GM18873 (cell line): ENCODE measurements around the gene ST6GALNAC3.
"Not testable (repeated sequence)": the region's sequence is repeated elsewhere in the genome, so short reads cannot be mapped to it uniquely, and the experiment has no call there.

Source experiments
- ATAC-seq: cut with Tn5 transposase; IDR thresholded peaks from one replicate; pipeline ENCODE4 v1.9.1; 2021; ENCODE audit warnings: mild to moderate bottlenecking, moderate library complexity, moderate number of reproducible peaks; ENCODE audit not compliant: unreplicated experiment, low FRiP score

The ST6GALNAC3 gene

DNA sequence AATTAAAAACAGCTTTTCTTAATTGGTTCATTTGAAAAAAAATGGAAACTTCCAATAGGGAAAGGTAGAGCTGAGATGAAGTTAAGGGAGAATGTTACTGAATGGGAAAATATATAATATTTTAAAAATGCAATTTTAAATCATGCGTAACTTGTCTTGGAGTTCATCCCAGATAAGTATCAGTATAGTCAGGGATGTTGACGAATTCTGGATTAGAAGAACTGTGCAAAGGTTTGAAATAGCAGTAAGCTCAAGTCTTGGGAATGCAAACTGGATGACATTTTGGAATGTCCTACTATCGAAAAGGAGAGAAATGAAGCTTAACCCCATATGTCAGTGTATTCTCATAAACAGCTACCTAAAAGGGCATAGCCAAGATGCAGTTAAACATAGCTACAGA, 4.0 kb upstream of the ST6GALNAC3 start:
- no peak for ATAC-seq

DNA sequence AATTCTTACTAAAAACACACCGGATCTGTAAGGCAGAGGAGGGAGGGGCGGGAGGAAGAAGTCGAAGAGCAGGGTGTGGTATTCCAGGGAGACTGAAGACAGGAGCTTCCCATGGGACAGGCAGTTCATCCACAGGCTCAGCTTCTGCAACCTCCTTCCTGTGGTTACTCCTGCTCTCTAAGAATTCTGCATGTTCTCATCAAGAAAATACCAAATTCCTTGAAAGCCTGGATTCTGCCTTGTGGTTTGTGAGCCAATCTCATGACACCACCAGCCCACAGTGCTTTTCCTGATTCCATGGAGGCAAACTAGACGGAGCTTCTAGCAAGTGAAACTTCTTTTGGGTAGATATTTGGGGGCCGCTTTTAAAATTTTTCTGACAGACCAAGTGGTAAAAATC, 1.1 kb upstream of the ST6GALNAC3 start:
- ATAC-seq: no peak

DNA sequence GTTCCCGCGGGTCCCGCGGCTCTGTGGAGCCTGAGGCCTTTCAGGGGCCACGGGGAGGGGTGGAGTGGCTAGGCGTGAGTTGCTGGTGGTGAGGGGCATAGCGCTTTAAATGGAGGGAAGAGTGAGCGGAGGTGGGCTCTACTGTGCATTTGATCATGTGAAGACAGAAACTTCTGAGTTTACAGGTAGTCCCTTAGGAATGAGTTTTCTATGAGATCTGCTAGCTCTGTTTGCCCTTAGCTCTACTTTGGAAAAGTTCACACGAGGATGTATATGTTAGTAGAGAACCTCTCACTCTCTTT, 593 bp downstream of the ST6GALNAC3 start:
- ATAC-seq: no peak

DNA sequence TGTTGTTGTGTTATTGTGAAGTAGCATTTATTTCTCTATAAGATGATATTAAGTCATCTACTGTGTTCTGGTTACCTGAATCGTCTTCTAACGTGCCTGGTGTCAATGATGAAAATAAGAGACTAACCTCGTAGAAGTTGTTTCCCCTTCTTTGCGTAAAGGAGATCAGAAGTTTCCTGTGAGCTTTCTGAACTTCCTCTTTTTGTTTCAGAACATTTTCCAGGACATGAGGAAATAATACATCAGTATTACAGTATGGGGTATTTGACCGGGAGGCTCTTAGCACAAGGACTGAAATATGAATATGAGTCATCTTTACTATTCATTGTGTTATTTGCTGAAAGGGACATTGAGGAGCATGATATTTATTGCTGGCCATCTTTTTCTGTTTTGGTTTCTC, 1.3 kb downstream of the ST6GALNAC3 start:
- no peak for ATAC-seq

DNA sequence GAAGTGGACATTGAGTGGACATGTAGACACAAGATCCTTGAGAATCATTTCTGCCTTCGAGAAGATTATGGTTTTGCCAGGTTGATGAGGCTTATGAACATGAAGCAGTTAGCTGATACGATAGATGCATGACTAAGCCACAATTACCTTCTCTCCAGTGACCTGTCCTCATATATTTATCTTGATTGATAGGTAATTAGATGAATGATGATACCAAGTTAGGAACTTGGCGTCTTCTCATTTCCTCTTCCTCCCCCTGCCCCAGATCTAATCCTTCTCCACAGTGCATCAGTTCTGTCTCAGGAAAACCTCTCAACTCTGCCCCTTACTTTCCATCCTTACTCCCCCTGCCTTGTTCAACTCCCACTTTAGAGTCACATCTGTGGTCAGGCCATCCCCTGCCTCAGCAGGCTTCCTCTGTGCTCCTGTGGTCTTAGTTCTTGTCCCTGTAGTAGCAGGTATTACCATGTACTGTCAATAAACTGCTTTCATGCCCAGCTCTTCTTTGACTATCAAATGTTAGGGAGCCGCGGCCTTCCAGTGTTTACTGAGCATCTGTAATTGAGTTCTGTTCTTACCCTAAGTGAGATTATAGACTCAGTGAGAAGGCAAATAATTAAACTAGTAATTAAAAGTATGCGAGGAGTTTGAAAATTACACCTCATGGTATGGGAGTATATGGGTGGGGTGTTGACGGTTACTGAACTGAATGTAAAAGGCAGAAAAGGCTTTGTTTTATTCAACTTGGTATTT, 5.1 kb downstream of the ST6GALNAC3 start:
- no peak for ATAC-seq

DNA sequence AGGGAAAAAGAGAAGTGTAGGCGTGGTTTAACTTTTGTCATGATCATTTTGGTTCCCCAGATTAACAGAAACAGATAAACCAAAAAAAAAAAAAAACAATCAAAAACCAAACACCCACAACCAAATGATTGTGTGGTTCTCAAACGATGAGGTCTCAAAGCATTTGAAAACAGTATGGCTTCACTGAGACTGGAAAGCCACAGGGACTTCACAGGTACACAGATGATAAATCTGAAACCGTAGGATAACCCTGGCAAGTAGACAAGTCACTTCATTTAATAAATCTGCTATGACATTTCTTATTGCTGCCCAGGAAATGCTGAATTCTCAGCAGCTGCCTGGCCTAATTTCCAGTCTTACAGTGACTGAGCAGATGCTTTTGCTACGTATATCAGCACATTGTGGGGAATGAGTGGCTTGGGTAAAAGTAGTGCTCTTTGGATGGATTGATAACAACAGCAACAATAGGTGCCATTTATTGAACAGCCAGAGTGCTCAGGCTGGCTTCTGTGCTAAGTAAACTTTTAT, 6.1 kb downstream of the ST6GALNAC3 start:
- ATAC-seq: no peak

DNA sequence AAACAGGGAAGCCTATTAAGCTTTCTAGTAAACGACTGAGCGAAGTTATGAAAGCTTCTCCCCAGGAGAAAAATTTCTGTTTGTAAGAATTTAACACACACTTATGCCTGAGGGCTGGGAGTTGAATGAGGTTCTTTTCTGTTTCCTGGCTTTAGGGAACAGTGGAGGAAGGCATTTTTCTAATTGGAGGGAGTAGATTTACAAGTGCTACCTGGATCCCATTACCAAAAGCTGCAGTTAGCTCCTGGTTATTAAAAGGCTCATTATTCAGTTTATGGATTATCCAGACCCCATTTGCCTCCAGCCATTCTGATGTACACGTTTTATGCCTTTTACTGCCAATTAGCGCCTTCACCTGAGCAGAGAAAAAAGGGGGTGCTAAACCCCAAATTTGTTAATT, 7.5 kb downstream of the ST6GALNAC3 start:
- ATAC-seq: no peak

DNA sequence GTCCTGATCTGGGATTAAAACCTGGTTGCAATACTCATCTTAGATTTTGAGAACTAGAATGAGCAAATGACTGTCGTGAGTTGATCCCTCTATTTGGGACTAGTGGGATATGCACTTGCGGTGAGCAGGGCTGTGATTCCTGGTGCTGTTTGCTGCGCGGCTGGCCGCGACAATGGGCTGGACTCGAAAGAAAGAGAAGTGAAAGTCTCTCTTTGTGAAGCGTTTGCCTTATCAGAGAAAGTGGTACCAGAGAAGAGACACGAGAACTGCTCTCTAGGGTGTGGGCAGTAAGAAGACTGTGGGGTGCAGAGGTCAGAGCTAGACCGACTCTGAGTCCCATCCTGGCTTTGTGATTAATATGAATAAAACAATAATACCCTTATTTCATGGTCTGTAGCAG, 8.6 kb downstream of the ST6GALNAC3 start:
- no peak for ATAC-seq

DNA sequence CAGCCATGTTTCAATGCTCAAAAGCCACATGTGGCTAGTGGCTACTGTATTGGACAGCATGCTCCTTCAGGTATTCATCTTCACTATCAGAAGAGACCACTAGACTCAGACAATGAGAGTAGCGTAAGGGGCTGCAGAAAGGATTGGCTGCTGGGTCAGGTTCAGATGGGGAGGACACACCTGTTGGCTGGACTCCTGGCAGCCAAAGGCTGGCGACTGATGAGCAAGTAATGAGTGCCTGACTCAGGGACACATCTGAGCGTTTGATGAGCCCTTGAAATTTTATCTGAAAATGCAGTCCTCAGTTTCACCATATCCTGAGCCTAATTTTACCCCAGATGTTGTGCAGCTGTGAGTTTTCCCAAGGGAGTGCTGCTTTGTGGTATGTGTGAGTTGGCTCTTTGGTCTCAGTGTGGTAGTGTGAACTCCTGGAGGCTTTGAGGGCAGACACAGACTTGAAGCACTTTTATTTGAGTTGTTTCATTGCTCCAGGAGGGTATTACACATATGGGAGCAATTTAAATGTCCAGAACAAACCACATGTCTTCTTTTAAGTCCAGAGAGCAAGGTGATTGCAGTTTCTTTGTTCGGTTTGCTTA, 9.6 kb downstream of the ST6GALNAC3 start:
- no peak for ATAC-seq

DNA sequence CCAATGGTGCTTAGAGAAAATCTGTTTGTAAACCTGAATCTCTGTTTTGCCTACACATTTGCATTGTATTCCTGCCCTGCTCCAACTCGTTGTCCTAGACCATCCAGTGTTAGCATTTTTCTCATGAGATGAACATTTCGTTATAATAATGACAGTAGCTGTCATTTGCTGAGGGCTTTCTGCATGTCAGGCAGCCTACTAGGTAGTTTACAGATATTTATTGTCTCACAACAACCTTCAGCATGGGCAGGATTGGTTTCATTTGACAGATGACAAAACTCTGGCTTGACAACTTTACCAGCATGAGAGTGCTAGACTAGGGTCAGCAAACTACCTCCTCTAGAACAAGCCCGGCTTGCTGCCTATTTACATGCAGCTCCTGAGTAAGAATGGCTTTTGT, 10.1 kb downstream of the ST6GALNAC3 start:
- ATAC-seq: no peak

DNA sequence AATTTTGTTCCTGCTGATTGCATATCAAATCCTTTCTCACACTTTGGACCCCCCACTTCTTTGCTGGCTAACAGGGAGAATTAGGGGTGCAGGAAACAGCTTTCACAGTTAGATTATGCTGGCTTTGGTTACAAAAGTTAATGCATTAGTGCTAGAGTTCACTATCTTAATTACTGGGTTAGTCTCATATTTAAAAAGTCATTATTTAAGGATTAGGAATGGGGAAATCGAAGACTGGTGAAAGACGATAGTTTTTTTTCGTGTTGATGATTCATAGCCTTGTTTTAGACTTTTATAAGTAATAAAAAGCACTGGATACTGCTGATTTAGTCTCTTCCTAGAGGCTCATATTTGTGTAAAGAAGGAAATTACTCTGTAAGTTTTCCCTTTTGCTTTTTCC, 11.6 kb downstream of the ST6GALNAC3 start:
- ATAC-seq: no peak

DNA sequence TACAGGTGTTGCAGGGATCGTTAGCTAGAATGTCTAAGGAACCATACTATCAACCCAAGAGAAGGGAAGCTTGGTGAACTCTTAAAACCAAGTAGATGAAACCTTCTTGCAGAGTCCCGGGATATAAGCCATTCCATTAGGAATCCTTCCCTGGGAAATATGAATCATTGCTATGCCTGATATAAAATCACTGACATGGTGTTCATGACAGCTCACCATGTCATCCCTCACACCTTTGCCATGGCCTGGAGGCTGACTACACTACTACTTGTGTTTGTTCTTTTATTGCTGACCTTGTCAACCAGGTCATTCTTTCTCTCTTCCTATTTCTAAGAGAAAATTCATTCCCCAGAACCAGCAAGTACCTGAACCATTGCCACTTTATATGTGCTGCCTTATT, 12.1 kb downstream of the ST6GALNAC3 start:
- ATAC-seq: no peak

DNA sequence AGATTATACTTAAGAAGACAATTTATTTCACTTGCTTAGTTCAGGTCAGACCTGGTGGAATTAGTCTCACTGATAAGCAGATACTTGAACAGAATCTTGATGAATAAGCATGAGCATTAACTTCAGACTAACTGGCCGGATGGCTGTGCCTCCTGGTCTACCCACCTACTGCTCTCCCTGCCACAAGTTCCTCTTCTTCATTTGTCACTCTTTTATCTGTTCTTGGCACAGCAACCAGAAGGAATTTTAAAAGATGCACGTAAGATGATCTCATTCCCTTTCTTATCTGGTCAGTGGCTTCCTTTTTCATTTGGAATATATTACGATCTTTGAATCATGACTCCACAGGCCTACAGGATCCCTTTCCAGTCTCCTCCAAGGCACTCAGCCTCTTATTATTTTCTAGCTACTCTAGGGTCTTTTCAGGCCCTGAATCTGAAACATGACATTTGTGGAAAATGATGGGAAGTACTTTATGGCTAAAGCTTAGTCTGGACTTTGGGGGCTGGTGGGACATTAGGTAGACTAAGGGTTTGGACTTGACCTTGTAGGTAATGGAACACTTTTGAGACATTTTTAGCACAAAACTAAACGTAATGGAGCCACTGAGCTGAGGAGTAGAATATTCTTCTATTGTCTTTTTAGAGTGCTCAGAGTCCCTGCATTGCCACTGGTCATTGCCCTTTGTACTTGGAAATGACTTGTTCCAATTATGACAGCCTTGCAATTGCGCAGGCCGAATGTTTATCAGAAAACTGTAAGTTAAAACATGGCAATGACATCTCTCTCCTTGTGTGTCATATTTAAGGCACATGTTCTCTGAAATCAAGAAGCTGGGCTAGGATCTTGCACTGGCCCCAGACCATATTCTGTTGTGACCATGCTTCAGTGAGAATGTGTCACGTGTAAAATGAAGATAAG, 16.0 kb downstream of the ST6GALNAC3 start:
- ATAC-seq: no peak

DNA sequence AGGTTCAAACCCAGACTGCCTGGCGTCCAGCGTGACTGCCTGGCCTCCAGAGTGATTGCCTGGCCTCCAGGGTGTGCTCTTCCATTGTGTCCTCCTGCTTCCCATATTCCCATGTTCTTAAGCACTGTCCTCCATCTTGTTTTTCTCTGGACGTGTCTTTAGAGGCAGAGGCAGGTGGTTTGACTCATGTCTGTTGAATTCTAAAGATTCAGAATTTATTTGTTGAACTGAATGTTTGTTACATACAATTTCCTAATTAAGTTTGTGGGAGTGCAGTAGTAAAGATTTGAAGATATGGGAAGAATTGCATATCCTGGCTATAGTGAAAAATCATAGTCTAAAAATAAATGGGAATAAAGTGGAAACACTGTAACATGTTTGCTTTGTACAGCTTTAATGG, 18.3 kb downstream of the ST6GALNAC3 start:
- no peak for ATAC-seq

DNA sequence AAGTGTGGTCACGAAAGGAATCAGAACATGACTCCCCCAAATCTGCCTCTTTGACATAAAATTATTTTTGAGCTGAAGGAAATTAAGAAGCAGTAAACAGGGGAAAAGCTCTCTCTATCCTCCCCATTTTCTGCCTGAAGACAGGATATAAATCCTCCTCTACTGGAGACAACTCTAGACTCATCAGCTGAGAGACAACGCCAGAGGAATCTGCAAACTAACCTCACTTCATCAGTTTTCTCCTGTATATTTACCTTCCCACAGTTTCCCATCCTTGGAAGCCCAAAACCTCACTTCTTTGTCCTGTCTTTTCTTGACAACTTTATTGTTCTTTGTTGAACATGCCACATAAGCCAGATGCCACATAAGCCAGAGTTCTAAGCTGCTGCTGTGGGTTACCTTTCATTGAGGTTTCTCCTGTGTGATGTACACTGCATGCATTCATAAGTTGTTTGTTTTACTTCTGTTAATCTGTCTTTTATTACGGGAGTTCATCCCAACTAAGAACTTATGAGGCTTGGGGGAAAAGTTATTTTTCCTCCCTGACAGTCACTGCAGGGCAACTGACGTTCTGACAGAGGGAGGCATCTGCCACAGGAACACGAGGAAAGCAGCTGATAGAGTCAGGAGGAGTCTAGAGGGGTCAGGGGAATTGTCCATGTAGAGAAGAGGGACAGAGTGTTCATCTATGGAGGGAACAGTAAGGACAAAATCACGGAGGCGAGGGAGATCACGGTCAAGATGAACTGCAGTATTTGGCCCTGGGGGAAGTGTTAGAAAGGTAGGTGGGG, 19.2 kb downstream of the ST6GALNAC3 start:
- no peak for ATAC-seq

DNA sequence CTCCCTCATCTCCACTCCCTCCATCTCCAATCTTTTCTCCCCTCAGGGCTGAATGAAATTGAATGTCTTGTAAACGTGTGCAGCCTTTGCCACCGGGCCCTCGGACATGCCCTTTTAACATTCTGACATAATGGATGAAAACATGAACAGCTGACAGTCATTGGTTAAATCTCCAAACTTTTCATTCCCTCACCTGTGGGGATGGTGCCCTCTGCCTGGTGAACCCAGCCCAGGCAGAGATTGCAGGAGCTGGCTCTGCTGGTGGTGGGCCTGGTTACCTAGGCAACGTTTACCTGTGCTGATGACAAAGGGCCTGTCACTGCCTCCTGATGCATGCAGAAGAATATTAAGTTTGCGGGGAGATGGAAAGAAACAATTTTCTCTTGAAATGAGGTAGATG, 21.3 kb downstream of the ST6GALNAC3 start:
- ATAC-seq: no peak

DNA sequence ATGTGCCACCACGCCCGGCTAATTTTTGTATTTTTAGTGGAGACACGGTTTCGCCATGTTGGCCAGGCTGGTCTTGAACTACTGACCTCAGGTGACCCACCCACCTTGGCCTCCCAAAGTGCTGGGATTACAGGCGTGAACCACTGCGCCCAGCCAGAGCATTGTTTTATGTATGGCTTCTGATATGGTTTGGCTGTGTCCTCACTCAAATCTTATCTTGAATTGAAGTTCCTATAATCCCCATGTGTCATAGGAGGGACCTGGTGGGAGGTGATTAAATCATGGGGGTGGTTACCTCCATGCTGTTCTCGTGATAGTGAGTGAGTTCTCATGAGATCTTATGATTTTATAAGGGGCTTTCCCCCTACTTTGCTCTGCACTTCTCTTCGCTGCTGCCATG, 22.5 kb downstream of the ST6GALNAC3 start:
- ATAC-seq: not testable (repeated sequence)

DNA sequence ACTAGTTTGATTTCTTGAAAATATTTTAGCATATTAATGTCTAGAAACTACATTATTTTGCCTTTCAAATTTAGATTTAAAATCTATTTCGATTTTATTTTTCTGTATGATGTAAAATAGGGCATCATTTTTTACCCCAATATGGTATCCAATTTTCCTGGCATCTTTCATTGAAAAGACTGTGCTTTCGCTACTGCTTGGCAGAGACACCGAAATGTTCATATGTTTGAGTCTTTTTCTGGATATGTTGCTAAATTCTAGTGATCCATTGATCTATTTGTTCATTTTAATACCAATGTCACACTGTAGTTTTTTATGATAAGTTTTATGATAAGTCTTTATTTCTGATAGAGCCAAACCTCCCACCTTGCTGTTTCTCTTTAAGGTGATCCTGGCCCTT, 24.3 kb downstream of the ST6GALNAC3 start:
- no peak for ATAC-seq

DNA sequence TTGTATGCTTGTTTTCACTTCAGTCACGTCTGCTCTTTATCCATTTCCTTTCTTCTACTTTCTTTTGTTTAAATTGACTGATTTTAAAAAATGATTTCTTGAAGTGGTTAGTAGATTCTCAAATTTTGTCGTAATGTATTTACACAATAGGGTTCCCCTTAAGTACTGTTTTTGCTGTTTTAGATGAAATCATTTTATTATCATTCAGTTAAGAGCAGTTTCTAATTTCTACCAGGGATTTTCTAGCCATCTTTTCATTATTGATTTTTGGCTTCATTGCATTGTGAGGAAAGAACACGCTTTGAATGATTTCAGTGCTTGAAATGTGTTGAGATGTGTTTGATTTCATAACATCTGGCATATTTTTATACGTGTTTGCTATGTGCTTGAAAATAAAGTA, 27.0 kb downstream of the ST6GALNAC3 start:
- ATAC-seq: no peak

DNA sequence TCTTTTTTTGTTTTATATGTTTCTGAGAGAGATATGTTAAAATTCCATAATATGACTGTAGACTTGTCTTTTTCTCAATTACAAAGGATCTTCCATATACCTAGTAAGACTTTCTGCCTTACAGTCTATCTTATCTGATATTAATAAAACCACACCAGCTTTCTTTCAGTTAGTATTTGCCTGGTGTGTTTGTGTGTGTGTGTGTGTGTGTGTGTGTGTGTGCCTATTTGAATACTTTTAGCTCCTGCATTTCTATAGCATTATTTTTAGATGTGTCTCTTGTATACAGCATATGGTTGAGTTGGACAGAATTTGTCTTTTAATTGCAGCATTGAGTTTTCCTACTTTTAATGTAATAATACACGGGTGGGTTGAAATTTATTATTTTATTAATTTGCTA, 27.5 kb downstream of the ST6GALNAC3 start:
- ATAC-seq: no peak

DNA sequence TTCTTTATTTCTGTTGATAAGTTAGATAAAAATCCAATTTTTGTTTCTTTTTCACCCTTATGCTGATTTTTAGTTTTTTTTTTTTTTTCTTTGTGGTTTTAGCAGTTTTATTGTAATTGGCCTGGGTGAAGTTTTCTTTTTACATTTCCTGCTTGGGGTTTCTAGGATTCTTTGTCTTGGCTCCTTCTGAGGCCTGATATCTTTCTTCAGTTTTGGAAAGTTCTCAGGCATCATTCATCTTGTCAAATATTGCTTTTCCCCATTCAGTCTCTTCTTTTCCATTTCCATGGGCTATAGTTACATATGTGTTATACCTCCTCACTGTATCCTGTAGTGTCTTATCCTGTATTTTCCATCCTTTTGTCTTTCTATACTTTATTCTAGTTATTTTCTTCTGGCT, 28.5 kb downstream of the ST6GALNAC3 start:
- ATAC-seq: no peak
